ENCODE measurements around the gene PLXNA4.
A peak's percentile ranks its signal among the peaks of the same experiment; 100 is the strongest.

Gene PLXNA4

DNA sequence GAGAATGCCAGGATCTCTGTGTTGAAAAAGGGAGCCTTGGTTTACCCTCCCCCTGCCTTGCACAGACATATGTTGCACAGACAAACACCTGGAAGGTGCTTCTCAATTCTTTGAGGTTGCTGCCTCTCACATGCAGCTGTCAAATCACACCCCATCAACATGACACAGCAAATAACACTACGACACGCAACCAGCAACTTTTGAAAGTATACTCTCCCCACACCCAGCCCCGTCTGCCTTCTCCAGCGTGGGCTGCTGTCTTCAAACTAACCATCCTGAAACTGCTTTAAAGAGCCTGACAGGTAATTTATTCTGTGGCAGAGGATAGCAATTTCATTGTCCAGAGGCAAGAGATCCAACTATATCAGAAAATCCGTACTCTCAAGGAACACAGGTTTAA lies 136.1 kb downstream of the PLXNA4 start:
- TF ChIP-seq POLR2A (IDR thresholded peaks at IDR 0.05; ENCODE audit: low read depth, low read length), result no peak
- no peak for DNase-seq (ENCODE audit: insufficient read length, low spot score)
- no peak for FAIRE-seq

DNA sequence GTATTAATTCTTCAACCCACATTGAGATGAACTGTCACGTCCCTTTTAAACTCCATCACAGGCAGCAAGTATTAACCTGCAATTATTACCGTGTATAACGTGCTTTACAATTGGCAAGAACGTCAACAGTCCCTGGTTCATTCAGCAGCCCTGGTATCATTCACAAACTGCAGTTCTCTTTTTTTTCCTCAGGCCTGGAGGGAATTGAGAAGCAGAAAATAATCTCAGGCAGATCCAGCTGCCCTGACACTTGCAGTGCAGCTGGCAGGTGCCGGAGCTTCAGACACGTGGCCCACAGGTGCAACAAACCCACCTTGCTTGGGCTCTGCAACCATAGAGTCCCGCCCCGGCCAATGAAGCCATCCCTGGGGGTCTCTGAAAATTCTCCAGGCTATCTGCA lies 137.3 kb downstream of the PLXNA4 start:
- no peak for DNase-seq (ENCODE audit: insufficient read length, low spot score)
- TF ChIP-seq POLR2A (IDR thresholded peaks at IDR 0.05; ENCODE audit: low read depth, low read length), result no peak
- FAIRE-seq, result no peak

DNA sequence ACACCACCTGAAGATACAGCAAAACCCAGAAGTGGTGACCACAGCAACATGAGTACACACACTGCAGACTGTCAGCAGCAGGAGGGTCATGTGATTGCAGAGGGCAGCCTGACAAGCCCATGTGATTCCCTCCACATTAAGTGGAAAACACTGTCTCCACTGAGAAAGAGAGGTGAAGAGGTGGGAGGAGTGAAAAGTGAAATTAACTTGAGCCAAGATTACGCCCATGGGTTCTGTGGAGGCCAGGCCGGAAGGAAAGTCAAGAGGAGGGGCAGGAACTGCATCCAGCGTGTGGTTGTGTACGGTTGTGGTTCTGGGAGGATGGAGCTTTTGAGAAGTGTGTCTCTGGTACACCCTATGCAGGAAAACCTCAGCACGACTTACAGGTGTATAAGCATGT lies 138.5 kb downstream of the PLXNA4 start:
- TF ChIP-seq POLR2A (IDR thresholded peaks at IDR 0.05; ENCODE audit: low read depth, low read length), result no peak
- DNase-seq (ENCODE audit: insufficient read length, low spot score) (no peak), FAIRE-seq (no peak)

DNA sequence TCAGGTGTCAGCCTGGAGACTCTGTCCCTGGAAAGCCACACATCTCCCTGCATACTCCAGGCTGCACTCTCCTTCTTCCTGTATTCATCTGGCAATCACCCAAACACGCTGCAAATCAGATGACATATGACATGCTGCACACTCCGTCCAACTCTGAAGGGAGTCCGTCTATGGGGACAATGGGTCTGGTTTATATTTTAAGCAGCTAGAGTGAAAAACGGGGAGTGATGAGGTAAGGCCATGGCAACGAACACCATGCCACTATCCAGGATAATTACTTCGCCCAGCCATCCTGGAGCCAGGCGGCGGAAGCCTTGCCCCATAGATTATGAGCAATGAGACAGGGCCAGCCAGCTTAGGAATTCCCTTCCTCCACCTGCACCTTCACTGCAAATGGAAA lies 140.1 kb downstream of the PLXNA4 start:
- DNase-seq (ENCODE audit: insufficient read length, low spot score) (no peak), FAIRE-seq (no peak)
- TF ChIP-seq POLR2A (IDR thresholded peaks at IDR 0.05; ENCODE audit: low read depth, low read length), result no peak

DNA sequence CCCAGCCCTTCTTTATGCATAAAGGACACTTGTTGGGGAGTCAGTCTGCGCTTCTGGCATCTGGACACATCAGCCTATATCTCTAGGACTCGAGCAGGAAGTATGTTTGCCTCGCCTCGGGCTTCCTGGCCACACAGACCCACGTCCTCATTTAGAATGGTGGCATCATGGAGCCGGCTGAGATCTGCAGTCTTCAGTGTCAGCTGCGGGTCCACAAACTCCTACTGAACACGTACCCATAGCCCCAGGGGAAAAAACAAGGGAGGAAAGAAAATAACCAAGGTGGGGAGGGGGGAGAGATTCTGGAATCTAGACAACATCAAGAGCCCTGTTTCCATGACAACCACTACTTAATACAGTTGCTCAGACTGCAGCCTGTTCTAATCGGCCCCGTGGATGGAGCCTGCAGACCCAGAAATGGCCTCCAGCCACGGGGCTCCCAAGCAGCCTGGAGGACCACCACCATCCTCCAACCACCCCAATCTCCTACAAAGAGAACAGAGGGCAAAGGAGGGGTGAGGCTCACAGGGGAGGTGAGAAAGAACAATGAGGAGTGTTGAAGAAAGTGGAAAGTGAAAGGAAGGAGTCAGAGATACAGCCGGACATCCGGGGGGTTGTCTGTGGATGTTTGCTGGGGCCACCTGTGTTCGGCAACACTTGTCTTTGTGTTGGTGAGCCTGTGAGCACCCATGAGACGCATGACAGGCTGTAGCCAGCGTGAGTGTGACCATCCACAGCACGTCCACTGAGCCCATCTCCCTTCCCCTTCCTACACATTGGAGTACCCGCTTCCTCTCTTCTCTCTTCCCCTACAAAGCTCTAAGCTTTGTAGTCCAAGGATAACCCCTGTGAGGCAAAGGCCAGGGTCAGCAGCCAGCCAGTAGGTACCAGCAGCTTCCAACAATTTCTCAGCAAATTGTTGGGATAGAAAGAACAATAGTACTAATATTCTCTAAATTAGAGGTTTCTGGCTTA lies 141.0 kb downstream of the PLXNA4 start:
- DNase-seq (ENCODE audit: insufficient read length, low spot score) (no peak), FAIRE-seq (no peak)
- no peak for TF ChIP-seq POLR2A (IDR thresholded peaks at IDR 0.05; ENCODE audit: low read depth, low read length)

DNA sequence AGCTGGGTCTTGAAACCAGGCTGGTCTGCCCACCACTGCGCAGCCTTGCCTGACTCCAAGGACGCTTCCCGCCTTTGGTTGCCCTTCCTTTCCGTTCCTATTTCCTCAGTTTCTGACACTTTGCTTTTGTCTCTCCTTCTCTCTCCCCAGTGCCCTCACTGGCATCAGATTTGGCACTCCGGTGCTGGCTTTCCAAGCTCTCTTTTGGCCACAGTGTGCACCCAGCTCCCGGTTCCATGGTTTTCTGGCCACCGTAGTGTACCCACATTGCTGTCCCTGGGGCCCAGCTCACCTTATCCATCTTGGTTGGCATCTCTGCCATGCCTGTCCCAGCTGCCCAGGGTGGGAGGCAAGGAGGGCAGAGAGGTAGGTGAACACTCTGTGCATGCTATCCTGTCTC lies 142.2 kb downstream of the PLXNA4 start:
- TF ChIP-seq POLR2A (IDR thresholded peaks at IDR 0.05; ENCODE audit: low read depth, low read length), result no peak
- DNase-seq (ENCODE audit: insufficient read length, low spot score) (no peak), FAIRE-seq (no peak)

DNA sequence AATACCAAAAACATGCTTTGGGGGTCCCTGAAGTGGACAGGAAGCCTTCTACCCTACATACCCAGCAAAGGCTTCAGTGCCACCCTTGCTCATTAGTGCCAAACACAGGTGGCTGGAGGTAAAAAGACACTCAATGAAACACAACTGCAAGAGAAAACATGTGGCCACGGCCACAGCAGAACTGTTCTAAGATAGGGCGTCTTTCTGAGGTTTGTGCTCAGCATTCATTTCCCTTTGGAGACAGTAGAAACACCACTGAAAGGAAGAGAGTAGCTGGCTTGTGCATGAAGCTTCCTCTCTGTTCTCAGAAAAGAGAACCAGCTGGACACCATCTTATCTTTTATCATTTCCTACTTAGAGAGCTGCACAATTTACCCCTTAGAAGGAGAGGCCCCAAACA lies 143.0 kb downstream of the PLXNA4 start:
- no peak for DNase-seq (ENCODE audit: insufficient read length, low spot score)
- no peak for TF ChIP-seq POLR2A (IDR thresholded peaks at IDR 0.05; ENCODE audit: low read depth, low read length)
- FAIRE-seq, result no peak

DNA sequence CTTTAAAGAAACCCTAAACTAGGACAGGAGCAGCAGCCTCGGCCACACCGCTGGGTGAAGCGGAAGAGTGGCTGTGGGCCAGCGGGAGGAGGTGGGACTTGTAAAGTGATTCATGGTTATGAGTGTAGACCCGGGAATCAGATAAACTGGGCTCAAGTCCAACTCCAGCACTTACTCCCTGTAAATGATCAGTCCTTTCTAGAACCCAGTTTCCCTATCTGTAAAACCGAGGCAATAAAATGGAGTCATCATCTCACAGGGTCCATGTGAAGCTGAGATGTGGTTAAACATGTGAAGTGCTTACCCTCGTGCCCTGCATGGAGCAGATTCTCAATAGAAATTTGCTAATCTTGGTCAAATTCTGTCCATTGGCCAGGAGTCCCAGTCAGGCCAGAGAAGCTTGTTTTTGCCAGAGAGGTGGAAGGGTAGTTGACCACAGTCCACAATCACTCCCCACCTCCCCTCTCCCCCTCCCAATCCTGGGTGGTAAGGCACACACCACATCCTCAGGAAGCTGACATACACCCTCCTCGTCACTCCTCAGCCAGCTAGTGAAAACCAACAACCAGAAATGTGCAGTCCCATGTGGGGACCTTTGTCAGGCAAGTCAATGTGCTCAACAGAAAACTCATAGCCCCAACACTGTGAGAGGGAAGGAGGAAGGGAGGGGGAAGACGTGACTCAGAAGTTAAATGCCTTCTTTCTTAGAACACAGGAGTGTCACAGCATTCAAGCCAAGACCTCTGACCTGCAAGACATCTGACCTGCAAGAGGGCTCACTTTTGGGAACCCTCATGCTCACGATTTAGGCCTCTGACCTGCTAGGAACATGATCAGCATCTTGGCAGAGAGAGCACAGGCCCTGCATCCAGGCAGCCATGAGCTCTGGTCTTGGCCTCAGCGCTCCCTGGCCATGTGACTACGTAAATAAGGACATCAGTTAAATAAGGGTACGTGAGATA lies 145.1 kb downstream of the PLXNA4 start:
- FAIRE-seq (no peak), DNase-seq (ENCODE audit: insufficient read length, low spot score) (peak; percentile 77)
- TF ChIP-seq POLR2A (IDR thresholded peaks at IDR 0.05; ENCODE audit: low read depth, low read length), result no peak

GRCh38 chr7:132430041-132430855 lies 146.0 kb downstream of the PLXNA4 start:
- DNase-seq (ENCODE audit: insufficient read length, low spot score), result no peak
- no peak for FAIRE-seq

DNA sequence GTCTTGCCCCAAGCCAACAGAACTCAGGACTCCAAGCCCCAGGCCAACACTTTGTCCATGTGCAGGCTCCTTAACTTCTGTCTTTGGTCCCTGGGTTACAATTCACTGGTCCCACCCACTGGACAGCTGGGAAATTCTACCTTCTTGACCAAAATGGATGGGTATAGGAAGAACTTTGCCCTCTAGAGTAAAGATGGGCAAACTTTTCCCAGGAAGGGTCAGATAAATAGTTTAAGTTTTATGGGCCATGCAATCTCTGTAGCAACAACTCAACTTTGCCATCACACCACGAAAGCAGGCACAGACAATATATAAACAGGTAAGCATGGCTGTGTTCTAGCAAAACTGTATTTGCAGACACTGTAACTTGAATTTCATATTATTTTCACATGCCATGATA lies 147.1 kb downstream of the PLXNA4 start:
- no peak for DNase-seq (ENCODE audit: insufficient read length, low spot score)
- no peak for TF ChIP-seq POLR2A (IDR thresholded peaks at IDR 0.05; ENCODE audit: low read depth, low read length)
- no peak for FAIRE-seq

More at GRCh38 chr7:132430041-132430855, 146.0 kb downstream of the PLXNA4 start:
- no peak for TF ChIP-seq POLR2A (IDR thresholded peaks at IDR 0.05; ENCODE audit: low read depth, low read length)

- no peak for DNase-seq (ENCODE audit: insufficient read length, low spot score)
- FAIRE-seq, result no peak
- TF ChIP-seq POLR2A (IDR thresholded peaks at IDR 0.05; ENCODE audit: low read depth, low read length), result no peak
Measured at GRCh38 chr7:132428247-132428919, 147.9 kb downstream of the PLXNA4 start.

DNA sequence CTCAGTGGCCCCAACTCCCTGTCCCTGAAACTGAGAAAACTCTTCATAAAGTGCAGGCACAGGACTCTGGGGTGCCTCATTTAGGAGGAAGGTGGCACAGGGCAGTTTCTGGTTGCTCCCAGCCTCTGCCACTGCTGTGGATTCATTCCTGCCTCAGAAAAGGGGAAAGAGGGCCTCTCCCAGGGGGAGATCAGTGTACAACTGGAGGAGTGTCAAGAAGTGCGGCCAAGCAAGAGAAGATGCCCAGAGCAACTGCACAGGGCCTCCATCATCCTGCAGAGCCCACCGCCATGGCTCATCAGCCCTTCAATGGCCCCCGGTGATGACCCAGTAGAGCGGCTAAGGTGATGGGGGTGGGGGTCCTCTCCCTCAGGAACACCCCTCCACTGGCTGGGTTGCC lies 150.3 kb downstream of the PLXNA4 start:
- DNase-seq (ENCODE audit: insufficient read length, low spot score) (no peak), FAIRE-seq (no peak)
- no peak for TF ChIP-seq POLR2A (IDR thresholded peaks at IDR 0.05; ENCODE audit: low read depth, low read length)

Data from H54 (cell line).